ENCODE data around the gene CD276. TPM values are rescaled to one million over a fixed set of nuclear protein-coding genes. Genes with fewer than 3 reads are reported as not detected.
"Not testable (repeated sequence)": the region's sequence is repeated elsewhere in the genome, so short reads cannot be mapped to it uniquely, and the experiment has no call there.

CD276 gene
- total RNA-seq (2014; rRNA removed; shearing (Covaris generic)): not detected in 2 replicates
- total RNA-seq (2022): not detected in 2 replicates
- Bru-seq, nascent RNA: percentile 9 among the genes with signal in this experiment
- percentile 8 among the genes with signal in this experiment for BruChase-seq, experiment 1, labeled RNA remaining after a 6-hour chase
- BruChase-seq, experiment 2, labeled RNA remaining after a 2-hour chase: not detected
- long read RNA-seq: 0 reads

DNA sequence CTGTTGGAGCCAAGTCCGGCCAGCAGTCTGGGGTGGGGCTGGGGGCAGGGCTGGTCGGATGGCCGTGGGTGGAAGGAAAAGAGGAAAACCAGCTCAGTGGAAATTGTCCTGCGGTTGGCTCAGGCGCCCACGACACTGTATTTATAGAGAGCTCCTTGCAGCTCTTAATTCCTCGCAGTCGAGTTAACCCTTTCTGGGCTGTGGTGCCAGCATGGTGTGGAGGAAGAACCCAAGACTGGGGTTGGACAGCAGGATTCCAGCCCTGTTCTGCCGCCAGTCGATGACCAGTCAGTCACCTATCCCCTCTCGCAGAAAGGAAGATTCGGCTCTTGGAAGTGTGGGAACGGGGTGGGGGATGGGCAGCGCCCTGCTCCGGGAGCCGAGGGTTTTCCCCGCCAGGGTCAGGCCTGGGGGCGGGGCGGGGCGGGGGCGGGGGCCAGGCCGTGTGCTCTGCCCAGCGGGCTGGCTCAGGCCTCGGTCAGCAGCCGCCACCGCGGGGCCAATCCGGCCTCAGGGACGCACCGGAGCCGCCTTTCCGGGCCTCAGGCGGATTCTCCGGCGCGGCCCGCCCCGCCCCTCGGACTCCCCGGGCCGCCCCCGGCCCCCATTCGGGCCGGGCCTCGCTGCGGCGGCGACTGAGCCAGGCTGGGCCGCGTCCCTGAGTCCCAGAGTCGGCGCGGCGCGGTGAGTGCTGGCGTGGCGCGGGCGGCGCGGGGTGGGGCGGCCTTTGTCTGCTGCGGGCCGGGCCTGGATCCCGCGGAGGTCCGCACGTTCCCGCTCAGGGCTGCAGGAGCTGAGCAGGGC lies at the start of gene CD276:
Gene CD276, plus strand, starts transcription at position 607 of the 804 bp plus-strand sequence. CDS start 15,257 bp downstream, outside the sequence.
- Histone ChIP-seq H3K4me2 (ENCODE audit: low read length) (no peak within 1 kb of the TSS), H3K4me3 (ENCODE audit: low read depth, low read length, poor library complexity, severe bottlenecking) (no peak within 1 kb of the TSS)

DNA sequence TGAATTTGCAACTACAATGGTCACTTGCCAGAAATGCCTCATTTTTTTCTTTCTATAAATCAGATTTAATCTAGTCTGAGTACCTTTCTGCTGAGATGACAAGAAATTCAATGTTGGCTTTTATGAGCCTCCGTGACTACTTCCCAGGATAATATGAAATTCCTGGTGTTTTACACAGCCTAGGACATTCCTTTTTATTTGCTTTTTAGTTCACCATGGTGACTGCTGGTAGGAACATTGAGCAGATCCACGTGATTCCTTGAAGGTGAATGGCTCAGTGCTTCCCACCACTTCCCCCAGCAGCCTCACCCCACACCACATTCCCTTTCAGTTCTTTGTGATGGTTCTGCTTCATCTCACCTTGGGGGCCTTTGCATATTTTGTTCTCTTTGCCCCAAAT lies 46.7 kb upstream of the CD276 start:
- Histone ChIP-seq H3K4me1 (ENCODE audit: insufficient read depth, low read length, poor library complexity, severe bottlenecking) (peaks cover 8% of the 10 kb centered on the region), H3K79me2 (ENCODE audit: insufficient read depth, low read depth, low read length) (peaks cover 3% of the 10 kb centered on the region; the same call in 1 of the 2 replicates), H3K4me3 (ENCODE audit: low read depth, low read length, poor library complexity, severe bottlenecking) (no peak overlapping the region), H3K9me3 (ENCODE audit: low read length) (no peaks in the 10 kb centered on the region), H4K20me1 (ENCODE audit: insufficient read depth, low read length) (no peaks in the 10 kb centered on the region), H3K27ac (ENCODE audit: low read depth, low read length, poor library complexity, severe bottlenecking) (no peak overlapping the region), H3K36me3 (ENCODE audit: insufficient read depth, low read length) (no peaks in the 10 kb centered on the region), H2AFZ (ENCODE audit: low read length) (no peak overlapping the region), H3K9me2 (ENCODE audit: insufficient read depth, low read length) (no peaks in the 10 kb centered on the region), H3K4me2 (ENCODE audit: low read length) (no peak overlapping the region)
- no TSS peak for BruUV-seq (replicated peaks)
- intact Hi-C loops (cut with micrococcal nuclease; ENCODE audit: unreplicated experiment): loop anchor here (10.0 kb wide), 1 partner anchor 353 kb away; no protein-coding TSS in a partner anchor
- ChIA-PET CTCF (ENCODE audit: unreplicated experiment) (no interaction called here), POLR2A (interaction anchor here (0.6 kb wide), 1 partner anchor 40 kb away, joined by 4 read pairs; no protein-coding TSS in a partner anchor)
- no peak for DNase-seq (ENCODE audit: low spot score)
- TF ChIP-seq EZH2phosphoT487 (IDR thresholded peaks at IDR 0.05; ENCODE audit: borderline replicate concordance, low read depth, low read length): no peak
- TF ChIP-seq, protein P1, sequence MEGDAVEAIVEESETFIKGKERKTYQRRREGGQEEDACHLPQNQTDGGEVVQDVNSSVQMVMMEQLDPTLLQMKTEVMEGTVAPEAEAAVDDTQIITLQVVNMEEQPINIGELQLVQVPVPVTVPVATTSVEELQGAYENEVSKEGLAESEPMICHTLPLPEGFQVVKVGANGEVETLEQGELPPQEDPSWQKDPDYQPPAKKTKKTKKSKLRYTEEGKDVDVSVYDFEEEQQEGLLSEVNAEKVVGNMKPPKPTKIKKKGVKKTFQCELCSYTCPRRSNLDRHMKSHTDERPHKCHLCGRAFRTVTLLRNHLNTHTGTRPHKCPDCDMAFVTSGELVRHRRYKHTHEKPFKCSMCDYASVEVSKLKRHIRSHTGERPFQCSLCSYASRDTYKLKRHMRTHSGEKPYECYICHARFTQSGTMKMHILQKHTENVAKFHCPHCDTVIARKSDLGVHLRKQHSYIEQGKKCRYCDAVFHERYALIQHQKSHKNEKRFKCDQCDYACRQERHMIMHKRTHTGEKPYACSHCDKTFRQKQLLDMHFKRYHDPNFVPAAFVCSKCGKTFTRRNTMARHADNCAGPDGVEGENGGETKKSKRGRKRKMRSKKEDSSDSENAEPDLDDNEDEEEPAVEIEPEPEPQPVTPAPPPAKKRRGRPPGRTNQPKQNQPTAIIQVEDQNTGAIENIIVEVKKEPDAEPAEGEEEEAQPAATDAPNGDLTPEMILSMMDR (conservative IDR thresholded peaks at IDR 0.05; ENCODE audit: low read length): no peak

More for the DNA sequence above, at the start of gene CD276:
- Histone ChIP-seq H3K4me1 (ENCODE audit: insufficient read depth, low read length, poor library complexity, severe bottlenecking) (no peaks in the 10 kb centered on the region), H3K36me3 (ENCODE audit: insufficient read depth, low read length) (no peaks in the 10 kb centered on the region), H3K9me3 (ENCODE audit: low read length) (no peaks in the 10 kb centered on the region), H2AFZ (ENCODE audit: low read length) (no peak within 1 kb of the TSS), H3K79me2 (ENCODE audit: insufficient read depth, low read depth, low read length) (no peaks in the 10 kb centered on the region), H4K20me1 (ENCODE audit: insufficient read depth, low read length) (no peaks in the 10 kb centered on the region), H3K9me2 (ENCODE audit: insufficient read depth, low read length) (no peaks in the 10 kb centered on the region), H3K27ac (ENCODE audit: low read depth, low read length, poor library complexity, severe bottlenecking) (no peak within 1 kb of the TSS)
- BruUV-seq (replicated peaks): no TSS peak
- intact Hi-C loops (cut with micrococcal nuclease; ENCODE audit: unreplicated experiment): no loop called here
- no peak for TF ChIP-seq EZH2phosphoT487 (IDR thresholded peaks at IDR 0.05; ENCODE audit: borderline replicate concordance, low read depth, low read length)
- TF ChIP-seq, protein P1 (conservative IDR thresholded peaks at IDR 0.05; ENCODE audit: low read length): no peak
- ChIA-PET CTCF (ENCODE audit: unreplicated experiment) (no interaction called here), POLR2A (no interaction called here)
- no peak for DNase-seq (ENCODE audit: low spot score)

DNA sequence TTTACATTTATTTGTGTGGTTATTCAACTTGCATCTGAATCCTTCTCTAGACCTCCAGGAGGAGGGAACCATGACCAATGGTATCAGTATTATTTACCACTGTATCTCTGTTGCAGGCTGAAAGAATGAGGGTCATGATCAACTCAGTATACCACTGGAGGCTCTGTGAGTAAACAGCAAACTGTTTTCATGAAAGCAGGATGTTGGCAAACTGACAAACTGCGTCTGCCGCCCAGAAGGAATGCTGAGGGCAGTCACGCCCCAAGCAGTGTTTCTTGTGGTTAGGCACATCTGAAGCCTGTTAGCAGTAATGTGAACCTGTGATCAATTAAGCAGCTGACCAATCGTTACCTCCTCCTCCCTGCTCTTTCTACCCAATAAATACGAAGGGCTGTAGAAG lies 44.7 kb upstream of the CD276 start:
- DNase-seq (ENCODE audit: low spot score); H3K4me3 ChIP-seq (ENCODE audit: low read depth, low read length, poor library complexity, severe bottlenecking); H3K9me3 ChIP-seq (ENCODE audit: low read length); H4K20me1 ChIP-seq (ENCODE audit: insufficient read depth, low read length); H3K36me3 ChIP-seq (ENCODE audit: insufficient read depth, low read length); H3K4me2 ChIP-seq (ENCODE audit: low read length); H3K79me2 ChIP-seq (ENCODE audit: insufficient read depth, low read depth, low read length); H2AFZ ChIP-seq (ENCODE audit: low read length); H3K9me2 ChIP-seq (ENCODE audit: insufficient read depth, low read length); CTCF ChIA-PET (ENCODE audit: unreplicated experiment); H3K27ac ChIP-seq (ENCODE audit: low read depth, low read length, poor library complexity, severe bottlenecking); H3K4me1 ChIP-seq (ENCODE audit: insufficient read depth, low read length, poor library complexity, severe bottlenecking); BruUV-seq (replicated peaks): not testable (repeated sequence)
- intact Hi-C loops (cut with micrococcal nuclease; ENCODE audit: unreplicated experiment): loop anchor here (10.0 kb wide), 1 partner anchor 355 kb away; no protein-coding TSS in a partner anchor
- POLR2A ChIA-PET: interaction anchor here (0.7 kb wide), 1 partner anchor 286 kb away, joined by 3 read pairs; no protein-coding TSS in a partner anchor

Data from OCI-LY7 (cell line).